Gastrocnemius medialis (tissue), 4 donors: ENCODE data around the gene KTN1. TPM values are rescaled to one million over a fixed set of nuclear protein-coding genes. Genes with fewer than 3 reads are reported as not detected.
A peak's percentile ranks its signal among the peaks of the same experiment; 100 is the strongest.

Experiments used
- ATAC-seq, 2 donors: fragments of 150-250 bp; one replicate each; pipeline ENCODE4 v1.9.1; 2016
- DNase-seq, 2 donors: peaks; one replicate each; pipeline ENCODE4 v3.0.0-alpha.2; 2019
- H3K27ac ChIP-seq, 4 donors: fragments of 200-600 bp; sonication (generic); 1 replicate in 1 of 4; 2 replicates in 3 of 4; pipeline ENCODE4 v1.5.1; 2016 to 2018; ENCODE audit warnings: mild to moderate bottlenecking in 2 of 4, moderate library complexity in 1 of 4
- H3K27me3 ChIP-seq, 3 donors: fragments of 200-600 bp; sonication (generic) in 2 of 3; 1 replicate in 1 of 3; 2 replicates in 2 of 3; pipeline versions ENCODE4 v1.5.1 to v1.6.0; 2016 to 2019; ENCODE audit warnings: mild to moderate bottlenecking in 1 of 3, moderate library complexity in 1 of 3
- H3K36me3 ChIP-seq, 2 donors: fragments of 200-600 bp; sonication (generic) in 1 of 2; one replicate each; pipeline ENCODE4 v1.5.1; 2017 to 2018
- H3K4me1 ChIP-seq, 2 donors: fragments of 200-600 bp; sonication (generic) in 1 of 2; one replicate each; pipeline ENCODE4 v1.5.1; 2016 to 2017; ENCODE audit warnings: mild to moderate bottlenecking in 2 of 2
- H3K4me3 ChIP-seq, 4 donors: fragments of 200-600 bp; sonication (generic) in 3 of 4; 1 replicate in 1 of 4; 2 replicates in 3 of 4; pipeline ENCODE4 v1.5.1; 2016 to 2019; ENCODE audit warnings: mild to moderate bottlenecking in 2 of 4
- H3K9me3 ChIP-seq, 3 donors: fragments of 200-600 bp; sonication (generic) in 2 of 3; 1 replicate in 1 of 3; 2 replicates in 2 of 3; pipeline ENCODE4 v1.5.1; 2016 to 2019
- CTCF ChIP-seq, 5 experiments: fragments of 450-650 bp in 3 of 5; fragments of 200-600 bp in 2 of 5; sonication (generic) in 2 of 5; IDR thresholded peaks in 4 of 5; conservative IDR thresholded peaks in 1 of 5; 1 replicate in 4 of 5; 2 replicates in 1 of 5; pipeline ENCODE4 v1.5.1; 2016 to 2019; ENCODE audit warnings: antibody characterized with exemption in 5 of 5, mild to moderate bottlenecking in 3 of 5, moderate library complexity in 3 of 5
- POLR2A ChIP-seq, 2 donors: fragments of 450-650 bp; IDR thresholded peaks; one replicate each; pipeline ENCODE4 v1.6.1; 2017; ENCODE audit warnings: antibody characterized with exemption in 2 of 2, mild to moderate bottlenecking in 2 of 2, moderate library complexity in 2 of 2
- in situ Hi-C, 4 donors: fragments of 200-750 bp; cut with MboI; loops; one replicate each; pipeline versions ENCODE4 v1.15.0 to v1.8.0; 2017; ENCODE audit warnings: low sequenced_read_pairs in 4 of 4
- intact Hi-C: fragments of 100-400 bp; cut with DNase I; formaldehyde crosslinking; loops from one replicate; pipeline ENCODE4 v1.15.1; 2023; ENCODE audit warnings: low total_unique reads
- total RNA-seq, 4 donors: library from RNA; depleted of rRNA; stranded (reverse); fragments of >200 nt; gene quantifications; one replicate each; pipeline versions ENCODE4 v1.1.0 to v1.2.3, GENCODE V29; 2016

Gene KTN1
- 100 to 1,000 TPM; 256 to 373 (median 327) TPM for total RNA-seq

GRCh38 chr14:55579724-55580469 is at the start of gene KTN1:
Gene KTN1 (plus strand): TSS chr14:55580207. CDS start chr14:55612049, 31,842 bp downstream.
- no peaks in the 10 kb centered on the region for H3K36me3 ChIP-seq
- TF ChIP-seq POLR2A (IDR thresholded peaks at IDR 0.05): peak; percentile 91 to 96
- no peak for TF ChIP-seq CTCF (IDR thresholded peaks at IDR 0.05 in 4 of 5, conservative IDR thresholded peaks at IDR 0.05 in 1 of 5)
- peak within 1 kb of the TSS; percentile 98 to 99 (median 98) for H3K27ac ChIP-seq
- H3K4me3 ChIP-seq: peak within 1 kb of the TSS; percentile 88 to 98 (median 97)
- in situ Hi-C loops: no loop called here
- DNase-seq (peak; percentile 78 to 84), ATAC-seq (peak; percentile 76 to 79)
- peaks cover 45% of the 10 kb centered on the region in 2 donors for H3K4me1 ChIP-seq
- intact Hi-C loops: loop anchor here (2.0 to 5.0 kb wide), 3 partner anchors 105 to 308 kb away; partner anchors contain the start of genes ATG14 and FBXO34
- H3K27me3 ChIP-seq: no peaks in the 10 kb centered on the region
- H3K9me3 ChIP-seq: no peaks in the 10 kb centered on the region

- Histone ChIP-seq H3K9me3 (no peaks in the 10 kb centered on the region), H3K27me3 (no peaks in the 10 kb centered on the region), H3K4me1 (no peaks in the 10 kb centered on the region), H3K4me3 (no peak overlapping the region), H3K27ac (no peak overlapping the region), H3K36me3 (no peaks in the 10 kb centered on the region)
- in situ Hi-C loops: no loop called here
- ATAC-seq: no peak
- no peak for DNase-seq
- intact Hi-C loops: no loop called here
- no peak for TF ChIP-seq POLR2A (IDR thresholded peaks at IDR 0.05)
- no peak for TF ChIP-seq CTCF (IDR thresholded peaks at IDR 0.05 in 4 of 5, conservative IDR thresholded peaks at IDR 0.05 in 1 of 5)
These were observed 49.5 kb upstream of the KTN1 start for GRCh38 chr14:55530464-55530863.

- intact Hi-C loops (no loop called here), in situ Hi-C loops (no loop called here)
- Histone ChIP-seq H3K27me3 (no peaks in the 10 kb centered on the region), H3K4me1 (no peaks in the 10 kb centered on the region), H3K27ac (no peak overlapping the region), H3K9me3 (peaks cover 0 to 3% (median 0%) of the 10 kb centered on the region in 3 donors), H3K36me3 (no peaks in the 10 kb centered on the region), H3K4me3 (no peak overlapping the region)
- no peak for TF ChIP-seq POLR2A (IDR thresholded peaks at IDR 0.05)
- TF ChIP-seq CTCF (IDR thresholded peaks at IDR 0.05 in 4 of 5, conservative IDR thresholded peaks at IDR 0.05 in 1 of 5): no peak
- DNase-seq (no peak), ATAC-seq (no peak)
These were observed 47.2 kb upstream of the KTN1 start for GRCh38 chr14:55532645-55533344.

GRCh38 chr14:55533960-55534359 is 46.0 kb upstream of the KTN1 start:
- H3K27ac ChIP-seq: no peak overlapping the region
- ATAC-seq (no peak), DNase-seq (no peak)
- H3K4me3 ChIP-seq: no peak overlapping the region
- TF ChIP-seq POLR2A (IDR thresholded peaks at IDR 0.05) (no peak), CTCF (IDR thresholded peaks at IDR 0.05 in 4 of 5, conservative IDR thresholded peaks at IDR 0.05 in 1 of 5) (no peak)
- no peaks in the 10 kb centered on the region for H3K27me3 ChIP-seq
- in situ Hi-C loops (no loop called here), intact Hi-C loops (no loop called here)
- peaks cover 0 to 3% (median 0%) of the 10 kb centered on the region in 3 donors for H3K9me3 ChIP-seq
- H3K4me1 ChIP-seq: no peaks in the 10 kb centered on the region
- H3K36me3 ChIP-seq: no peaks in the 10 kb centered on the region
